ENCODE measurements around the gene KCTD17. TPM values are rescaled to one million over a fixed set of nuclear protein-coding genes. Genes with fewer than 3 reads are reported as not detected.

KCTD17 gene
- total and polyA plus RNA-seq, 2 of the 13 experiments (the other 11 are each of a cell fraction or from before 2014, with no cell fraction given) = 5.3 to 11.7 TPM

- TF ChIP-seq, protein P1, sequence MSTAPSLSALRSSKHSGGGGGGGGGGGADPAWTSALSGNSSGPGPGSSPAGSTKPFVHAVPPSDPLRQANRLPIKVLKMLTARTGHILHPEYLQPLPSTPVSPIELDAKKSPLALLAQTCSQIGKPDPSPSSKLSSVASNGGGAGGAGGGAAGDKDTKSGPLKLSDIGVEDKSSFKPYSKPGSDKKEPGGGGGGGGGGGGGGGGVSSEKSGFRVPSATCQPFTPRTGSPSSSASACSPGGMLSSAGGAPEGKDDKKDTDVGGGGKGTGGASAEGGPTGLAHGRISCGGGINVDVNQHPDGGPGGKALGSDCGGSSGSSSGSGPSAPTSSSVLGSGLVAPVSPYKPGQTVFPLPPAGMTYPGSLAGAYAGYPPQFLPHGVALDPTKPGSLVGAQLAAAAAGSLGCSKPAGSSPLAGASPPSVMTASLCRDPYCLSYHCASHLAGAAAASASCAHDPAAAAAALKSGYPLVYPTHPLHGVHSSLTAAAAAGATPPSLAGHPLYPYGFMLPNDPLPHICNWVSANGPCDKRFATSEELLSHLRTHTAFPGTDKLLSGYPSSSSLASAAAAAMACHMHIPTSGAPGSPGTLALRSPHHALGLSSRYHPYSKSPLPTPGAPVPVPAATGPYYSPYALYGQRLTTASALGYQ (CRISPR knock-in tag; IDR thresholded peaks at IDR 0.05) = no peak; the same call in 1 of the 2 replicates
- TF ChIP-seq CEBPG (CRISPR knock-in tag; IDR thresholded peaks at IDR 0.05) (0 out of 2 replicates have a peak, but pooled peaks have one; percentile 2), RBM22 (optimal IDR thresholded peaks at IDR 0.05; ENCODE audit: low read length) (no peak), TEAD2 (CRISPR knock-in tag; IDR thresholded peaks at IDR 0.05) (no peak), DPF2 (CRISPR knock-in tag; IDR thresholded peaks at IDR 0.05; ENCODE audit: borderline replicate concordance, low read depth) (peak; percentile 73), HNRNPUL1 (IDR thresholded peaks at IDR 0.05; ENCODE audit: low read depth, low read length) (no peak), NFKBIZ (CRISPR knock-in tag; IDR thresholded peaks at IDR 0.05) (no peak), ZNF580 (CRISPR knock-in tag; IDR thresholded peaks at IDR 0.05; ENCODE audit: borderline replicate concordance, low read depth) (peak; percentile 64; the same call in 1 of the 2 replicates), ZNF12 (CRISPR knock-in tag; IDR thresholded peaks at IDR 0.05) (no peak), ZNF567 (CRISPR knock-in tag; IDR thresholded peaks at IDR 0.05; ENCODE audit: borderline replicate concordance) (0 out of 2 replicates have a peak, but pooled peaks have one; percentile 65), ZFP1 (CRISPR knock-in tag; IDR thresholded peaks at IDR 0.05) (no peak), REL (CRISPR knock-in tag; conservative IDR thresholded peaks at IDR 0.05) (0 out of 2 replicates have a peak, but pooled peaks have one; percentile 62), KMT2B (CRISPR knock-in tag; IDR thresholded peaks at IDR 0.05) (no peak), UBTF (CRISPR knock-in tag; IDR thresholded peaks at IDR 0.05) (peak; percentile 70), ZNF839 (CRISPR knock-in tag; IDR thresholded peaks at IDR 0.05; ENCODE audit: borderline replicate concordance) (peak; percentile 39; the same call in 1 of the 2 replicates), RARG (CRISPR knock-in tag; IDR thresholded peaks at IDR 0.05; ENCODE audit: low read depth) (no peak), ZNF607 (CRISPR knock-in tag; IDR thresholded peaks at IDR 0.05; ENCODE audit: borderline replicate concordance) (peak; percentile 46; the same call in 1 of the 2 replicates), RCOR2 (CRISPR knock-in tag; IDR thresholded peaks at IDR 0.05) (0 out of 2 replicates have a peak, but pooled peaks have one; percentile 29), ZSCAN25 (CRISPR knock-in tag; IDR thresholded peaks at IDR 0.05) (no peak; the same call in 1 of the 2 replicates), NBN (conservative IDR thresholded peaks at IDR 0.05) (no peak), ZNF576 (CRISPR knock-in tag; IDR thresholded peaks at IDR 0.05) (no peak), ZNF501 (CRISPR knock-in tag; IDR thresholded peaks at IDR 0.05) (peak; percentile 52), ZSCAN9 (CRISPR knock-in tag; IDR thresholded peaks at IDR 0.05; ENCODE audit: borderline replicate concordance) (peak; percentile 24; the same call in 1 of the 2 replicates)
- TF ChIP-seq, protein P2, sequence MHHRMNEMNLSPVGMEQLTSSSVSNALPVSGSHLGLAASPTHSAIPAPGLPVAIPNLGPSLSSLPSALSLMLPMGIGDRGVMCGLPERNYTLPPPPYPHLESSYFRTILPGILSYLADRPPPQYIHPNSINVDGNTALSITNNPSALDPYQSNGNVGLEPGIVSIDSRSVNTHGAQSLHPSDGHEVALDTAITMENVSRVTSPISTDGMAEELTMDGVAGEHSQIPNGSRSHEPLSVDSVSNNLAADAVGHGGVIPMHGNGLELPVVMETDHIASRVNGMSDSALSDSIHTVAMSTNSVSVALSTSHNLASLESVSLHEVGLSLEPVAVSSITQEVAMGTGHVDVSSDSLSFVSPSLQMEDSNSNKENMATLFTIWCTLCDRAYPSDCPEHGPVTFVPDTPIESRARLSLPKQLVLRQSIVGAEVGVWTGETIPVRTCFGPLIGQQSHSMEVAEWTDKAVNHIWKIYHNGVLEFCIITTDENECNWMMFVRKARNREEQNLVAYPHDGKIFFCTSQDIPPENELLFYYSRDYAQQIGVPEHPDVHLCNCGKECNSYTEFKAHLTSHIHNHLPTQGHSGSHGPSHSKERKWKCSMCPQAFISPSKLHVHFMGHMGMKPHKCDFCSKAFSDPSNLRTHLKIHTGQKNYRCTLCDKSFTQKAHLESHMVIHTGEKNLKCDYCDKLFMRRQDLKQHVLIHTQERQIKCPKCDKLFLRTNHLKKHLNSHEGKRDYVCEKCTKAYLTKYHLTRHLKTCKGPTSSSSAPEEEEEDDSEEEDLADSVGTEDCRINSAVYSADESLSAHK (CRISPR knock-in tag; IDR thresholded peaks at IDR 0.05; ENCODE audit: borderline replicate concordance) = no peak
These were observed 7.6 kb upstream of the KCTD17 start (continued) for GRCh38 chr22:37043828-37044538.
